GM13977 (cell line): Measurements from ENCODE around the gene RABGGTA.

Source experiments
- DNase-seq: peaks from one replicate; pipeline ENCODE4 v3.0.0; 2012; ENCODE audit warnings: low spot score
- CTCF ChIP-seq: IDR thresholded peaks from 2 replicates; pipeline ENCODE4 v1.5.1; 2012; ENCODE audit warnings: mild to moderate bottlenecking, control low read depth; ENCODE audit not compliant: insufficient read depth; ENCODE audit errors: extremely low read depth, missing control alignments
- in situ Hi-C: fragments of 300-500 bp; cut with MboI; formaldehyde crosslinking; loops from one replicate; pipeline ENCODE4 v1.12.0; 2022; ENCODE audit warnings: low sequenced_read_pairs, low pct_unique_long_range_greater_than_20kb, mixed read lengths, inconsistent platforms; ENCODE audit not compliant: unreplicated experiment

The RABGGTA gene

GRCh38 chr14:24236689-24237462, 34.5 kb downstream of the RABGGTA start:
- no peak for DNase-seq
- no peak for TF ChIP-seq CTCF
- in situ Hi-C loops: no loop called here

GRCh38 chr14:24235804-24236688, 35.4 kb downstream of the RABGGTA start:
- TF ChIP-seq CTCF: no peak
- no peak for DNase-seq
- in situ Hi-C loops: no loop called here

- in situ Hi-C loops: no loop called here
- TF ChIP-seq CTCF: no peak
- DNase-seq: no peak
Measured at GRCh38 chr14:24234095-24235005, 37.0 kb downstream of the RABGGTA start.

- TF ChIP-seq CTCF: no peak
- DNase-seq: no peak
- in situ Hi-C loops: no loop called here
Measured at GRCh38 chr14:24233538-24233866, 37.9 kb downstream of the RABGGTA start.

- no peak for TF ChIP-seq CTCF
- DNase-seq: peak; percentile 65
- in situ Hi-C loops: no loop called here
Measured at GRCh38 chr14:24232645-24233537, 38.5 kb downstream of the RABGGTA start, which contains the start of gene GMPR2. Gene GMPR2 (plus strand): TSS chr14:24232929. CDS start chr14:24233254, 325 bp downstream.
